T-helper 17 cell (primary cell): ENCODE results near the gene TNS4. TPM values are rescaled to one million over a fixed set of nuclear protein-coding genes. Genes with fewer than 3 reads are reported as not detected.

Experiments used
- ATAC-seq: fragments of 150-1000 bp; cut with Tn5 transposase; 2 replicates; pipeline ENCODE4 v1.10.0; 2021; ENCODE audit warnings: mild to moderate bottlenecking, moderate library complexity
- DNase-seq, 3 donors: peaks; one replicate each; pipeline versions ENCODE4 v3.0.0 to v3.0.0-alpha.2; 2020 to 2021
- H3K9me3 ChIP-seq: one replicate; pipeline ENCODE4 v1.7.0; 2013; ENCODE audit warnings: low read length, mild to moderate bottlenecking; ENCODE audit not compliant: control insufficient read depth, poor library complexity, severe bottlenecking
- H3K27ac Mint-ChIP-seq: one replicate; pipeline ENCODE4 v1.8.0; 2022; ENCODE audit warnings: mild to moderate bottlenecking, moderate library complexity, mixed read lengths
- H3K27me3 Mint-ChIP-seq: one replicate; pipeline ENCODE4 v1.8.0; 2022; ENCODE audit warnings: mixed read lengths
- H3K36me3 Mint-ChIP-seq: one replicate; pipeline ENCODE4 v1.8.0; 2022; ENCODE audit warnings: low read depth, mixed read lengths
- H3K4me1 Mint-ChIP-seq: one replicate; pipeline ENCODE4 v1.8.0; 2022; ENCODE audit warnings: mild to moderate bottlenecking, mixed read lengths
- H3K4me3 Mint-ChIP-seq: one replicate; pipeline ENCODE4 v1.8.0; 2022; ENCODE audit warnings: mild to moderate bottlenecking, moderate library complexity, mixed read lengths
- total RNA-seq, 4 donors: library from RNA in 2 of 4; stranded (reverse) in 2 of 4; gene quantifications; one replicate each; pipeline ENCODE4 v1.2.3 and lab custom pipeline; 2022 to 2026

TNS4 gene
- total RNA-seq, 2 donors from 2014 or later: 0.77 to 1.7 TPM

GRCh38 chr17:40540448-40540847 is 39.0 kb upstream of the TNS4 start:
- Mint-ChIP-seq H3K4me1 (peaks cover 68% of the 10 kb centered on the region), H3K27me3 (no peaks in the 10 kb centered on the region), H3K4me3 (peak overlapping the region; percentile 90), H3K27ac (peak overlapping the region; percentile 99), H3K36me3 (no peaks in the 10 kb centered on the region)
- H3K9me3 ChIP-seq: no peaks in the 10 kb centered on the region
- peak; percentile 32 for ATAC-seq
- no peak for DNase-seq

- Mint-ChIP-seq H3K27me3 (no peaks in the 10 kb centered on the region), H3K4me1 (peaks cover 65% of the 10 kb centered on the region), H3K4me3 (peak overlapping the region; percentile 90), H3K27ac (peak overlapping the region; percentile 99), H3K36me3 (no peaks in the 10 kb centered on the region)
- no peak for ATAC-seq
- no peaks in the 10 kb centered on the region for H3K9me3 ChIP-seq
- no peak for DNase-seq
Observed at GRCh38 chr17:40539711-40540411, 38.4 kb upstream of the TNS4 start.

- Mint-ChIP-seq H3K27me3 (no peaks in the 10 kb centered on the region), H3K27ac (peak overlapping the region; percentile 99), H3K36me3 (no peaks in the 10 kb centered on the region), H3K4me3 (peak overlapping the region; percentile 90), H3K4me1 (peaks cover 67% of the 10 kb centered on the region)
- H3K9me3 ChIP-seq: no peaks in the 10 kb centered on the region
- ATAC-seq: no peak
- no peak for DNase-seq
Observed at GRCh38 chr17:40538936-40539705, 37.7 kb upstream of the TNS4 start.

- no peak for DNase-seq
- Mint-ChIP-seq H3K4me1 (peaks cover 75% of the 10 kb centered on the region), H3K27ac (peak overlapping the region; percentile 99), H3K36me3 (peaks cover 1% of the 10 kb centered on the region), H3K4me3 (no peak overlapping the region), H3K27me3 (no peaks in the 10 kb centered on the region)
- ATAC-seq: no peak
- no peaks in the 10 kb centered on the region for H3K9me3 ChIP-seq
Observed at GRCh38 chr17:40538019-40538935, 36.9 kb upstream of the TNS4 start.

DNA sequence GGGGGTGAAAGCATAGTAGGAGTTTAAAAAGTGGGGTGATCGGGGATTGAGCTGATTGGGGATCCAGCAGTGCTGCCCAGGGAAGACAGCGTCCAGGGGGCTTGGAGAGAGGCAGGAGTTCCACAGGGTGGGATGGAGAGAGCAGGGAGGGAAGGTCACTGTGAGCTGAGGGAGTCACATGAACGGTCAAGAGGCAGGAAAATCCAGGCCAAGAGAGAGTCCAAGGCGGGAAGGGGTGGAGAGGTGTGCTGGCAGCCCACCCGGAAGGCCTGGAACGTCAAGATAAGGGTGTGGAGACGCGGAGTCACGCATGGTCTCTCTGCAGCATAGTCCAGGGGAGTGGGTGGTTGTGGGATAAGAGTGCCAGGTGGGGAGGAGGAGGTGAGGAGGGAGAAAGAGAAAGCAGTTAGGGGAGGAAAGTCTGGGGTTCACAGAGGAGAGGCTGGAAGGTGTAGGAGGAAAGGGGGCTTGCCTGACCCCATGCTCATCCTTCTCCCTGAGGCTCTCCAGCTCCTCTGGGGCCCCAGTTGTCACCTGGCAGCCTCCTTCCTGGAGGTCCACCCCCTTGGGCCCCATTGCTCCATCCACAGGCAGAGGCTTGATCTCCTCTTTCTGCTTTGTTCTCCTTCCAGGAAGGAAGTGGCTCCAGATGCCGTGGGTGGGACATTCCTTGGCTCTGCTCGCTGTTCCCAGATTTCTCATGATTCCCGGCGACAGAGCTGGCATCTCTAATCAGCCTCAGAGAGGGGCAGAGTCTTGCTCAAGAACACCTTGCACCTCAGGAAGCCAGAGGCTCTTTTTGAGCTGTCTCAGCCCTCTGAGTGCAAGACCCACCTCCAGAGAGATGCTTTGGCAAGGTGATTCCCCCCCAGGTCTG is 35.1 kb upstream of the TNS4 start:
- DNase-seq: no peak
- Mint-ChIP-seq H3K27me3 (no peaks in the 10 kb centered on the region), H3K36me3 (peaks cover 2% of the 10 kb centered on the region), H3K4me3 (peak overlapping the region; percentile 36), H3K4me1 (peaks cover 76% of the 10 kb centered on the region), H3K27ac (peak overlapping the region; percentile 99)
- no peaks in the 10 kb centered on the region for H3K9me3 ChIP-seq
- ATAC-seq: no peak

DNA sequence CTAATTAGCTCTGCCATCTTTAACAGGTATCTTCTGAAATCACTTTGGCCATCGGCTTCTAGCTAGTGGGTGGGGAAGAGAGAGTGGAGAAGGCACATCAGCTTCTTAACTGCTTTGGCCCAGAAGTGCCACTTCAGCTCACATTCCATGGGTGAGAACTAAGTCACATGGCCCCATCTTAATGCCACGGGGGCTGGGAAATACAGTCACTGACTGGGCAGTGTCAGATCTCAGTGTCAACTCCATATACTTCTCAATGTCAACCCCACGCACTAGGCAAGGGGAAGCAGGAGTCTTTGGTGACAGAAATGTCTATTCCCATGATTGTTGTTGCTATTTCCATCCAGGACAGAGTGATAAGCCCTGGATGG is 34.5 kb upstream of the TNS4 start:
- DNase-seq (no peak), ATAC-seq (no peak)
- Mint-ChIP-seq H3K36me3 (peaks cover 2% of the 10 kb centered on the region), H3K4me3 (no peak overlapping the region), H3K4me1 (peaks cover 72% of the 10 kb centered on the region), H3K27ac (peak overlapping the region; percentile 99), H3K27me3 (no peaks in the 10 kb centered on the region)
- H3K9me3 ChIP-seq: no peaks in the 10 kb centered on the region

DNA sequence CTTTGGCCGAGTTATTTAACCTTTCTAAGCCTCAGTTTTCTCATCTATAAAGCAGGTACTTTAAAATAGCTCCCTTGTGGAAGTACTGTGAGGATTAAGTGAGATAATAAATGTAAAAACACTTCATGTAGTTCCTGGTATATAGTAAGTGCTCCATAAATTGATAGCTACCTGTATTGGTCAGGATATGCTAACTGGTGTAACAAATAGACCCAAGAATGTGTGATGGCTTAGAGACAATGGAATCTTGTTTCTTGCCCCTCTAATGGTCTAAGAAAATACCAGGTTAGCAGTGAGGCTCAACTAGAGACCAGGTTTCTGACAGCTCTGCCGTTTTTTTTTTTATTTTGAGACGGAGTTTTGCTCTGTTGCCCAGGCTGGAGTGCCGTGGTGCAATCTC is 34.0 kb upstream of the TNS4 start:
- H3K4me3 Mint-ChIP-seq: no peak overlapping the region
- ATAC-seq (no peak), DNase-seq (no peak)
- H3K4me1 Mint-ChIP-seq: peaks cover 72% of the 10 kb centered on the region
- no peaks in the 10 kb centered on the region for H3K9me3 ChIP-seq
- H3K27ac Mint-ChIP-seq: peak overlapping the region; percentile 99
- peaks cover 2% of the 10 kb centered on the region for H3K36me3 Mint-ChIP-seq
- H3K27me3 Mint-ChIP-seq: no peaks in the 10 kb centered on the region

- H3K36me3 Mint-ChIP-seq: peaks cover 2% of the 10 kb centered on the region
- H3K4me3 Mint-ChIP-seq: no peak overlapping the region
- peaks cover 67% of the 10 kb centered on the region for H3K4me1 Mint-ChIP-seq
- DNase-seq (no peak), ATAC-seq (no peak)
- H3K27me3 Mint-ChIP-seq: no peaks in the 10 kb centered on the region
- no peaks in the 10 kb centered on the region for H3K9me3 ChIP-seq
- H3K27ac Mint-ChIP-seq: peak overlapping the region; percentile 98
Observed at GRCh38 chr17:40534371-40535189, 33.2 kb upstream of the TNS4 start.

DNA sequence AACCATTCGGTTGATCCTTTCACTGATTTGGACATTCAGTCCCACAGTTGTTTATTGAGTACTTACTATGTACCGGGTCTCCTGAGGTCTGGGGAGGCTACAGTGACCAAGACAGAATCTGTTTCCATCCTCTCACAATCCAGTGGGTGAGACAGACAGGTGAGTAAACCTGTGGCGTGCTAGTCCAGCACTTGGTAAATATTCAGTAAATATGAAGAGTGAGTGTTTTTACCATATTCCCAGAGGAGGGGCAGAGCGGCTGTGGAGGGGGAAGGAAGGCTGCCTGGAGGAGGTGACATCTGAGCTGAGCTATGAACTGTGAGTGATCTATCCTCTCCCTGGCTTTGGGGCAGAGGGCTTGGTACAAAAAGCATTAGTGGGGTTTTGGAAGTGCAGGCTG is 32.5 kb upstream of the TNS4 start:
- Mint-ChIP-seq H3K4me3 (peak overlapping the region; percentile 78), H3K27ac (peak overlapping the region; percentile 98), H3K27me3 (no peaks in the 10 kb centered on the region), H3K36me3 (peaks cover 2% of the 10 kb centered on the region), H3K4me1 (peaks cover 61% of the 10 kb centered on the region)
- no peak for DNase-seq
- ATAC-seq: no peak
- no peaks in the 10 kb centered on the region for H3K9me3 ChIP-seq

GRCh38 chr17:40532520-40533253 is 31.3 kb upstream of the TNS4 start:
- Mint-ChIP-seq H3K4me1 (peaks cover 59% of the 10 kb centered on the region), H3K4me3 (no peak overlapping the region), H3K27ac (peak overlapping the region; percentile 98), H3K27me3 (no peaks in the 10 kb centered on the region), H3K36me3 (peaks cover 2% of the 10 kb centered on the region)
- DNase-seq (no peak), ATAC-seq (no peak)
- H3K9me3 ChIP-seq: no peaks in the 10 kb centered on the region
